Hepatocyte (in vitro differentiated cells): Measurements from ENCODE around the gene TMC8.

ENCODE experiments used
- EZH2 ChIP-seq: fragments of 200-600 bp; sonication (generic); IDR thresholded peaks from 2 replicates; pipeline ENCODE4 v1.6.1; 2016; ENCODE audit warnings: antibody characterized with exemption, mild to moderate bottlenecking, borderline replicate concordance
- TF ChIP-seq, protein P1 (sequence below): fragments of 200-600 bp; sonication (generic); IDR thresholded peaks from 2 replicates; pipeline ENCODE4 v1.5.1; 2016; ENCODE audit warnings: antibody characterized with exemption, mild to moderate bottlenecking; ENCODE audit not compliant: poor library complexity

DNA sequence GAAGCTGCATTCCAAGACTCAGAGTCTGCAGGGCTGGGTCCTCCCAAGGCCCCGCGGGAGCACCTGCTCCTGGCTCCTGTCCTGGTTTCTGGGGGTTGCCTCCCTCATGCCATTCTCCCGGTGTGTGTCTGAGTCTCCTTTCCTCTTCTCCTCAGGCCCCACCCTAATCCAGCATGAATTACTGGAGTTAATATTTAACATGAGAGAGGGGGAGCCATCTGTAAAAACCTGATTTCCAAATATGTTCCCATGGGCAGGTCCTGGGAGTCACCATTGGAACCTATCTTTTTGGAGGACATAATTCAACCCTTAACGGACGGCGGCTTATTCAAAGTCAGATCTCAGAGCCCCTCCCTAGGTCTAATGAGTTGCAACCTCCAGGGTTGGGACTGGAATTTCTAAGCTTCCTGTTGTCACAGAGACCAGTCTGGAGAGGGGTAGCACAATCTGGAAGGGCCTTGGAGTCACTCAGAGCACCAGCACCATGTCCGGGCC lies 21.0 kb downstream of the TMC8 start:
- TF ChIP-seq, protein P1, sequence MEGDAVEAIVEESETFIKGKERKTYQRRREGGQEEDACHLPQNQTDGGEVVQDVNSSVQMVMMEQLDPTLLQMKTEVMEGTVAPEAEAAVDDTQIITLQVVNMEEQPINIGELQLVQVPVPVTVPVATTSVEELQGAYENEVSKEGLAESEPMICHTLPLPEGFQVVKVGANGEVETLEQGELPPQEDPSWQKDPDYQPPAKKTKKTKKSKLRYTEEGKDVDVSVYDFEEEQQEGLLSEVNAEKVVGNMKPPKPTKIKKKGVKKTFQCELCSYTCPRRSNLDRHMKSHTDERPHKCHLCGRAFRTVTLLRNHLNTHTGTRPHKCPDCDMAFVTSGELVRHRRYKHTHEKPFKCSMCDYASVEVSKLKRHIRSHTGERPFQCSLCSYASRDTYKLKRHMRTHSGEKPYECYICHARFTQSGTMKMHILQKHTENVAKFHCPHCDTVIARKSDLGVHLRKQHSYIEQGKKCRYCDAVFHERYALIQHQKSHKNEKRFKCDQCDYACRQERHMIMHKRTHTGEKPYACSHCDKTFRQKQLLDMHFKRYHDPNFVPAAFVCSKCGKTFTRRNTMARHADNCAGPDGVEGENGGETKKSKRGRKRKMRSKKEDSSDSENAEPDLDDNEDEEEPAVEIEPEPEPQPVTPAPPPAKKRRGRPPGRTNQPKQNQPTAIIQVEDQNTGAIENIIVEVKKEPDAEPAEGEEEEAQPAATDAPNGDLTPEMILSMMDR = no peak
- no peak for TF ChIP-seq EZH2
